ENCODE results near the gene MUC20.
"Not testable (repeated sequence)": the region's sequence is repeated elsewhere in the genome, so short reads cannot be mapped to it uniquely, and the experiment has no call there.

Gene MUC20

GRCh38 chr3:195773956-195774537 lies 53.3 kb downstream of the MUC20 start:
- no peak for DNase-seq

GRCh38 chr3:195774917-195775316 lies 54.1 kb downstream of the MUC20 start:
- DNase-seq, result no peak

- no peak for DNase-seq
These were observed 57.2 kb downstream of the MUC20 start for GRCh38 chr3:195777975-195778374.

GRCh38 chr3:195781236-195781635 lies 60.5 kb downstream of the MUC20 start:
- not testable (repeated sequence) for DNase-seq
